GM10266 (cell line): ENCODE data around the gene AKAP8L.

Experiments used
- DNase-seq: peaks from one replicate; pipeline ENCODE4 v3.0.0; 2012; ENCODE audit errors: extremely low spot score
- CTCF ChIP-seq: IDR thresholded peaks from 2 replicates; pipeline ENCODE4 v1.5.1; 2012; ENCODE audit warnings: mild to moderate bottlenecking, low read depth; ENCODE audit not compliant: control insufficient read depth, insufficient read depth; ENCODE audit errors: missing control alignments

AKAP8L gene

GRCh38 chr19:15430526-15431120 is 11.8 kb upstream of the AKAP8L start:
- TF ChIP-seq CTCF: no peak
- DNase-seq: no peak

GRCh38 chr19:15429825-15430467 is 11.2 kb upstream of the AKAP8L start:
- no peak for TF ChIP-seq CTCF
- no peak for DNase-seq

- TF ChIP-seq CTCF: no peak
- no peak for DNase-seq
These were observed 10.4 kb upstream of the AKAP8L start for GRCh38 chr19:15428956-15429824.

DNA sequence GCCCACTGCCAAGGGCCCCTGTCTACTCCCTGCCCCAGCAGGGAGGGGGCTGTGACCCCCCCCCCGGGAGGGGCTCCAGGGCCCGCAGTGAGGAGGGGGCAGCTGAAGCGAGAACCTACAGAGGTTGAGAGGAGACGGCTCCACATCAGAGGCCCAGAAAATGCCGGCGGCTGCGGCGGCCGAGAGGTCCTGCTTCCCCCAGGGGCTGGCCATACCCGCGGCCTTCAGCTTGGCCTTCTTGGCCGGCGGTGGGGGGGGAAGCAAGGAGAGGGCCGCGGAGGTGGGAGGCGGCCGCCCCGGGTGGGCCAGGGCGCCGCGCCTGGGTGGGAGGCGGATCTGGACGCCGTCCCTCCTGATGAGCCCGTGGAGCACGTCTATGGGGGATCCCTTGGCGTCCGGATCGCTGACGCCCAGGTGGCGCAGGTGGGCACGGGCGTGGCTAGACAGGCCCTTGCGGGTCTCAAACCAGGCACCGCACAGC is 9.2 kb upstream of the AKAP8L start:
- no peak for TF ChIP-seq CTCF
- DNase-seq: no peak

DNA sequence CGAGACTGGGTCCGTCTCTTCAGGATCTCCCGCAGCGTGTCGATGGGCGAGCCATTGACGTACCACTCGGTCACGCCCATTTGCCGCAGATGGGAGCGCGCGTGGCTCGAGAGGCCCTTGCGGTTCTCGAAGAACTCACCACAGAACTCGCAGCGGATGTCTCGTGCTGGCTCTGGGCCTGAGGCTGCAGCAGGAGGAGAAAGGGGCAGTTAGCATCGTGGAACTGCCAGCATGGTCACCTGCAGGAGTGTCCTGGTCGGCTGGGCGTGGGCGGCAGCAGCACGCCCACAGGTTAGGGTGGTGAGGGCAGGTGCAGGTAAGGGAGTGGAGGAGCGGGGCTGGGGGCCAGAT is 8.5 kb upstream of the AKAP8L start:
- TF ChIP-seq CTCF: no peak
- DNase-seq: no peak

GRCh38 chr19:15426485-15427349 is 7.9 kb upstream of the AKAP8L start:
- DNase-seq: no peak
- TF ChIP-seq CTCF: no peak
